ENCODE results near the gene HMCN1.
"Not testable (repeated sequence)": the region's sequence is repeated elsewhere in the genome, so short reads cannot be mapped to it uniquely, and the experiment has no call there.

Gene HMCN1

GRCh38 chr1:186099336-186100104 lies 365.3 kb downstream of the HMCN1 start:
- DNase-seq: no peak

DNA sequence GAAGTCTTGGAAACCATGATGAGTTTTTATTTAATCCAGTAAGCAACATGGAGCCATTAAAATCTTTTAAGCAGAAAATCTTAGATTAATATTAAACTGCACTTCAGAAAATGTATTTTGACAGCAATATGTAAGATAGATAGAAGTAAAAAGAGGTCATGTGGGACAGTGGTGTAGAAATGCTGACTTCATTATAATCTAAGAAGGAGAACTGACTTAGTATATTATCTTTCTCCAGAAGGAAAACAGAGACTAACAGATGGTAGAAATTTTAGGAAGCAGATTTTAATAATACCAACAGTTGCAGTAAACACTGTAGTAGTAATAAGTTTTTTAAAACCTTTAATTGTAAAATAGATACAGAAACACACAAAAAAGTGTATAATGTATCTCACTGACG lies 367.9 kb downstream of the HMCN1 start:
- DNase-seq: no peak

- no peak for DNase-seq
Observed at GRCh38 chr1:186102547-186103148, 368.5 kb downstream of the HMCN1 start.

GRCh38 chr1:186104459-186104858 lies 370.3 kb downstream of the HMCN1 start:
- DNase-seq: no peak

GRCh38 chr1:186112280-186112679 lies 378.1 kb downstream of the HMCN1 start:
- no peak for DNase-seq

- no peak for DNase-seq
Observed at GRCh38 chr1:186113461-186113860, 379.3 kb downstream of the HMCN1 start.

GRCh38 chr1:186118724-186119123 lies 384.5 kb downstream of the HMCN1 start:
- no peak for DNase-seq

DNA sequence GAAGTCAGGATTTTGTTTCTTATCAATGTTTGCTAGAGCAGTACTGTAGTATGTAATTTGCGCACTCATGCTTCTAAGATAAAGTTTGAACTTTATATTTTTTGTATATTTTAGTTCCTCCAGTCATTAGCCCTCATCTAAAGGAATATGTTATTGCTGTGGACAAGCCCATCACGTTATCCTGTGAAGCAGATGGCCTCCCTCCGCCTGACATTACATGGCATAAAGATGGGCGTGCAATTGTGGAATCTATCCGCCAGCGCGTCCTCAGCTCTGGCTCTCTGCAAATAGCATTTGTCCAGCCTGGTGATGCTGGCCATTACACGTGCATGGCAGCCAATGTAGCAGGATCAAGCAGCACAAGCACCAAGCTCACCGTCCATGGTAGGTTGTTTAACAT lies 388.6 kb downstream of the HMCN1 start:
- no peak for DNase-seq

DNA sequence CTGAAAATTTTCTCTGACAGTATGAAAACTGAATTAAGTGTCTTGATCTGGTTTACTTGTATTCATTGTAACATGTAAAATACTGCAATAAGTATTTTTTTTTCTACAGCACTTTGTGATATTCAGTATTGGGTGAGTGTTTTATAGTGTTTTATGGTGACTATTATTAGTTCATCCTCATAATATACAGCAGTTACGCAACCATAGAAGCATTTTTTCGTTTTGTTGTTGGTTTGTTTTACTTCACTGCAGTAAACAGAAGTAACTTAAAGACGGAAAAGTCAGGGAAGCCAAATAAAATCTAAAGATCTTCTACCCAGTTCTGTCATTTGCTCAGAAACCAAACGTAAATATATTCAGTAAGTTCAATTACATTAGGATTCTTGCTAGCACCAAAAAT lies 390.8 kb downstream of the HMCN1 start:
- DNase-seq: no peak

- DNase-seq: no peak
Observed at GRCh38 chr1:186125511-186125910, 391.3 kb downstream of the HMCN1 start.

- DNase-seq: no peak
Observed at GRCh38 chr1:186129758-186130157, 395.6 kb downstream of the HMCN1 start.

GRCh38 chr1:186139115-186139514 lies 404.9 kb downstream of the HMCN1 start:
- no peak for DNase-seq

GRCh38 chr1:186139701-186140100 lies 405.5 kb downstream of the HMCN1 start:
- no peak for DNase-seq

DNA sequence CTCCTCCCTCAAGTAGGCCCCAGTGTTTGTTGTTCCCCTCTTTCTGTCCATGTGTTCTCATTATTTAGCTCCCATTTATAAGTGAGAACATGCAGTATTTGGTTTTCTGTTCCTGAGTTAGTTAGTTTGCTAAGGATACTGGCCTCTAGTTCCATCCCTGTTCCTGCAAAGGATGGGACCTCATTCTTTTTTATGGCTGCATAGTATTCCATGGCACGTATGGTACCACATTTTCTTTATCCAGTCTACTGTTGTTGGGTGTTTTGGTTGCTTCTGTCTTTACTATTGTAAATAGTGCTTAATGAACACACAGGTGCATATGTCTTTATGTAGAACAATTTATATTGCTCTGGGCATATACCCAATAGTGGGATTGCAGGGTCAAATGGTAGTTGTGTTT lies 408.0 kb downstream of the HMCN1 start:
- DNase-seq: no peak

GRCh38 chr1:186142916-186143315 lies 408.7 kb downstream of the HMCN1 start:
- DNase-seq: no peak

GRCh38 chr1:186143481-186143880 lies 409.3 kb downstream of the HMCN1 start:
- DNase-seq: no peak

GRCh38 chr1:186144505-186144904 lies 410.3 kb downstream of the HMCN1 start:
- no peak for DNase-seq

DNA sequence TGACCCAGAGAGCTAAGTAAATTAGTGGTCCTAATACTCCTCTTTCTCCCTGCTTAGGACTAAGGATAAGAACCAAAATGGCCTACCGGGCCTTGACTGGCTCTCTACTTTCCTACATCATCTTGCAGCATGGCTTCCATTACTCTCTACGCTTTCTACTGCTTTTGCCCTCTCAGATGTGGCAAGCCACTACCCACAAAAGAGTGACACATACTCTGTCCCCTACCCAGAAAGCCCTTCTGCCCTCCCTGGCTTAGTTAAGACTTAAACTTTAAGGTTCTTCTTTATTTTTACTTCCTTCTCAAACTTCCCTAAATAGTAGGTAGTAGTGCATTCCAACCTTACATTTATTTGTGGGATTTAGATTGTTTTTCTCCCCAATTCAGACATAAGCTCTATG lies 412.8 kb downstream of the HMCN1 start:
- no peak for DNase-seq

DNA sequence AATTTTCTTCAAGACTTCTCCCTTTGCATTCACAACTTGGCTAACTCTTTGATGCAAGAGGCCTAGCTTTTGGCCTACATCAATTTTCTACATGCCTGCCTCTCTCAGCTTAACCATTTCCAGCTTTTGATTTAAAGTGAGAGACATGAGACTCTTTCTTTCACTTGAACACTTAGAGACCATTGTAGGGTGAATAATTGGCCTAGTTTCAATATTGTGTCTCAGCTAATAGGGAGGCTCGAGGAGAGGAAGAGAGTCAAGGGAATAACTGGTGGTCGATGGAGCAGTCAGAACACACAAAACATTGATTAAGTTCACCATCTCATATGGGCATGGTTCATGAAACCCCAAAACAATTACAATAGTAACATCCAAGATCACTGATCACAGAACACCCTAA lies 415.4 kb downstream of the HMCN1 start:
- no peak for DNase-seq

DNA sequence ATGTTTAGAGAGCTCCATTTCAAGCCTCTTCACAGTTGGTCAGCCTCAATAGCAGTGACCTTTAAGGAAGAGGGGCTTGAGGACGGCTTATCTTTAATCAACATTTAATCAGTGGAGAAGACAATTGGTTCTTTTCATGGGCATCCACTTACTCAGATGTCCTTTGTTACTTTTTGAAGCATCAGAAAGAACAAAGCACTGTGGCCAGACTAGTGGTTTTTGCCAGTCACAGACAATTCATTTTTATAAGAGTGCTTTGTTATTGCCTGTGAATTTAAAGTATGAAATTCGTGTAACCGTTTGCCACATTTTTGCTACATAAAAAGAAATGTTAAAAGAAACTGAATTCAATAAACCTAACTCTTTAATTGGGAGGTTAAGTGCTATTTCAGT lies 418.0 kb downstream of the HMCN1 start:
- no peak for DNase-seq

DNA sequence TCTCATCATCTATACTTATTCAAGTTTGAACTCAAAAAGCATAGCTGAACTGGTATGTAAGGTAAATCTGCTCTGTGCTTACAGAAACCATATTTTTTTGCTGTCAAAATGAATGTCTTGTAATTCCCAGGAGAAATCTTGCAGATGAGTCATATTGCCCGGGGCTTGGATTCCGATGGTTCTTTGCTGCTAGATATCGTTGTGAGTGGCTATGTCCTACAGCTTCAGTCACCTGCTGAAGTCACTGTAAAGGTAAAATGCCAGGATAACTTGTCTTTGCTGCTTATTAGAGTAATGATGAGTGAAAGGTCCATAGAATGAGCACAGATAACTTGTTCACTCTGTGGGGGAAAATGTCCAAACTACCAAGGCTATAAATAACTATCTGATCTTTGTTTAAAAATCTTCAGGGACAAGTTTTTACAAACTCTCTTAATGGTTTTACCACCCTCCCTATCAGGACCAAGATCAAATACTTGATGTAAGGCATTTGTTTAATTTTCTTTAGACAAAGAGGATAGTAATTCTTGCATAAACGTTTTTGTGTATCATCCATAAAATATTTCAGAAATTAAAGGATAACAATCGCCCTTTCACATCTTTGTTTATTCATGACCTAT lies 418.5 kb downstream of the HMCN1 start:
- DNase-seq: no peak

DNA sequence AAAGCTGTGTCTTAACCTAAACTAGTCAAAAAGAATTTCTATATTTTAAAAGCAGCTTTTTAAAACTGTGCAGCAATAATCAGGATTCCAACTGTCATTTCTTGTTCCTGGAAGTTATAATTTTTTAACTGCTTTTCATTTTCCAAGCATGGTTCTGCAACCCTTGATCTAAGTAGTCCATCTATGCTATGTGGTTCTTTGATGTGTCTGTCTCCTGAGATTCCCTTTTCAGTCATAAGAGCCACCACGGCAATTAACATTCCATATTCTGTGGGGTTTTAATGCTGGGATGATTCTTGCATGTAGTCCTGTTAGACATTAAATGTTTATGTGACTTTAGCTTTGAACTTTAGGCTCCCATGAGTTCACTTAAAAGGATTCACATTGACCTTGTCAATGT lies 420.5 kb downstream of the HMCN1 start:
- DNase-seq: no peak

GRCh38 chr1:186155594-186155993 lies 421.4 kb downstream of the HMCN1 start:
- no peak for DNase-seq

DNA sequence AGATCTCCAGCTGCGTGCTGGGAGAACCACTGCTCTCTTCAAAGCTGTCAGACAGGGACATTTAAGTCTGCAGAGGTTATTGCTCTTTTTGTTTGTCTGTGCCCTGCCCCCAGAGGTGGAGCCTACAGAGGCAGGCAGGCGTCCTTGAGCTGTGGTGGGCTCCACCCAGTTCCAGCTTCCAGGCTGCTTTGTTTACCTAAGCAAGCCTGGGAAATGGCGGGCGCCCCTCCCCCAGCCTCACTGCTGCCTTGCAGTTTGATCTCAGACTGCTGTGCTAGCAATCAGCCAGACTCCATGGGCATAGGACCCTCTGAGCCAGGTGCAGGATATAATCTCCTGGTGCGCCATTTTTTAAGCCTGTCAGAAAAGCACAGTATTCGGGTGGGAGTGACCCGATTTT lies 428.7 kb downstream of the HMCN1 start:
- DNase-seq: not testable (repeated sequence)
